IPS-NIHi7 (cell line): ENCODE measurements around the gene C1QA.
A peak's percentile ranks its signal among the peaks of the same experiment; 100 is the strongest.
"Not testable (repeated sequence)": the region's sequence is repeated elsewhere in the genome, so short reads cannot be mapped to it uniquely, and the experiment has no call there.

Experiments
- DNase-seq: peaks from one replicate; pipeline ENCODE4 v3.0.0; 2012; ENCODE audit warnings: mixed read lengths; ENCODE audit errors: extremely low spot score

Gene C1QA

GRCh38 chr1:22641247-22641646 lies 4.8 kb downstream of the C1QA start:
- DNase-seq, result no peak

GRCh38 chr1:22641906-22642636 lies 5.6 kb downstream of the C1QA start:
- DNase-seq, result peak; percentile 93

- no peak for DNase-seq
Measured at GRCh38 chr1:22643381-22643780, 7.0 kb downstream of the C1QA start, which contains the start of gene C1QC. C1QC (plus strand) TSS chr1:22643633; CDS start chr1:22644024, 391 bp downstream.

GRCh38 chr1:22643928-22644327 lies 7.5 kb downstream of the C1QA start:
- no peak for DNase-seq

GRCh38 chr1:22645931-22646330 lies 9.5 kb downstream of the C1QA start:
- no peak for DNase-seq

GRCh38 chr1:22646384-22646783 lies 10.0 kb downstream of the C1QA start:
- DNase-seq, result no peak

- no peak for DNase-seq
Measured at GRCh38 chr1:22650089-22650693, 13.8 kb downstream of the C1QA start.

GRCh38 chr1:22651941-22652856 lies 15.8 kb downstream of the C1QA start:
- no peak for DNase-seq

GRCh38 chr1:22652881-22653316 lies 16.5 kb downstream of the C1QA start, which contains the start of gene C1QB:
C1QB (plus strand) TSS chr1:22653236; CDS start chr1:22659463, 6,227 bp downstream.
- DNase-seq, result no peak

GRCh38 chr1:22654692-22655091 lies 18.3 kb downstream of the C1QA start:
- DNase-seq, result no peak

- DNase-seq, result no peak
Measured at GRCh38 chr1:22658385-22659163, 22.1 kb downstream of the C1QA start.

- no peak for DNase-seq
Measured at GRCh38 chr1:22660716-22661241, 24.4 kb downstream of the C1QA start.

GRCh38 chr1:22661880-22662279 lies 25.5 kb downstream of the C1QA start:
- DNase-seq, result no peak

- DNase-seq, result peak; percentile 89
Measured at GRCh38 chr1:22662318-22662717, 25.9 kb downstream of the C1QA start.

- DNase-seq, result no peak
Measured at GRCh38 chr1:22662986-22663408, 26.6 kb downstream of the C1QA start.

- peak; percentile 80 for DNase-seq
Measured at GRCh38 chr1:22665752-22666151, 29.3 kb downstream of the C1QA start.

- DNase-seq, result no peak
Measured at GRCh38 chr1:22666412-22666811, 30.0 kb downstream of the C1QA start.

- DNase-seq, result not testable (repeated sequence)
Measured at GRCh38 chr1:22668840-22669239, 32.4 kb downstream of the C1QA start.

GRCh38 chr1:22670352-22670975 lies 34.0 kb downstream of the C1QA start:
- no peak for DNase-seq

- no peak for DNase-seq
Measured at GRCh38 chr1:22671999-22672398, 35.6 kb downstream of the C1QA start.
